ENCODE results near the gene GIGYF2.
A peak's percentile ranks its signal among the peaks of the same experiment; 100 is the strongest.
"Not testable (repeated sequence)": the region's sequence is repeated elsewhere in the genome, so short reads cannot be mapped to it uniquely, and the experiment has no call there.

The GIGYF2 gene

GRCh38 chr2:232817756-232818155 is 120.6 kb downstream of the GIGYF2 start:
- no peak for DNase-seq

GRCh38 chr2:232829988-232830387 is 132.9 kb downstream of the GIGYF2 start:
- DNase-seq, result no peak

GRCh38 chr2:232831496-232831895 is 134.4 kb downstream of the GIGYF2 start:
- DNase-seq, result no peak

- no peak for DNase-seq
These were observed 136.7 kb downstream of the GIGYF2 start for GRCh38 chr2:232833830-232834229.

- DNase-seq, result no peak
These were observed 138.6 kb downstream of the GIGYF2 start for GRCh38 chr2:232835687-232836208.

GRCh38 chr2:232836934-232837333 is 139.8 kb downstream of the GIGYF2 start:
- no peak for DNase-seq

- peak; percentile 8 for DNase-seq
These were observed 141.3 kb downstream of the GIGYF2 start for GRCh38 chr2:232838406-232838874.

GRCh38 chr2:232839411-232840079 is 142.4 kb downstream of the GIGYF2 start:
- DNase-seq, result peak; percentile 53

- no peak for DNase-seq
These were observed 145.6 kb downstream of the GIGYF2 start for GRCh38 chr2:232842689-232843088.

- DNase-seq, result no peak
These were observed 146.7 kb downstream of the GIGYF2 start for GRCh38 chr2:232843834-232844233.

- DNase-seq, result no peak
These were observed 148.9 kb downstream of the GIGYF2 start for GRCh38 chr2:232846055-232846454.

GRCh38 chr2:232850039-232850438 is 152.9 kb downstream of the GIGYF2 start:
- no peak for DNase-seq

- not testable (repeated sequence) for DNase-seq
These were observed 154.9 kb downstream of the GIGYF2 start for GRCh38 chr2:232852081-232852480.

GRCh38 chr2:232852676-232853075 is 155.5 kb downstream of the GIGYF2 start:
- DNase-seq, result no peak

GRCh38 chr2:232854082-232854481 is 157.0 kb downstream of the GIGYF2 start:
- DNase-seq, result no peak

GRCh38 chr2:232857158-232857563 is 160.0 kb downstream of the GIGYF2 start:
- DNase-seq, result no peak

- DNase-seq, result no peak
These were observed 162.3 kb downstream of the GIGYF2 start for GRCh38 chr2:232859385-232859916.

GRCh38 chr2:232860593-232861241 is 163.6 kb downstream of the GIGYF2 start:
- no peak for DNase-seq

- DNase-seq, result no peak
These were observed 164.2 kb downstream of the GIGYF2 start for GRCh38 chr2:232861353-232861752.

- no peak for DNase-seq
These were observed 166.9 kb downstream of the GIGYF2 start for GRCh38 chr2:232863996-232864395.

GRCh38 chr2:232865165-232865564 is 168.0 kb downstream of the GIGYF2 start:
- DNase-seq, result no peak

- no peak for DNase-seq
These were observed 169.0 kb downstream of the GIGYF2 start for GRCh38 chr2:232866104-232866503.

GRCh38 chr2:232869138-232870017 is 172.2 kb downstream of the GIGYF2 start:
- DNase-seq, result no peak
